GM10266 (cell line): ENCODE measurements around the gene ECE1.

Experiments
- DNase-seq: peaks from one replicate; pipeline ENCODE4 v3.0.0; 2012; ENCODE audit errors: extremely low spot score
- TF ChIP-seq, protein P1 (sequence below): IDR thresholded peaks from 2 replicates; pipeline ENCODE4 v1.5.1; 2012; ENCODE audit warnings: mild to moderate bottlenecking, low read depth; ENCODE audit not compliant: control insufficient read depth, insufficient read depth; ENCODE audit errors: missing control alignments

Gene ECE1

DNA sequence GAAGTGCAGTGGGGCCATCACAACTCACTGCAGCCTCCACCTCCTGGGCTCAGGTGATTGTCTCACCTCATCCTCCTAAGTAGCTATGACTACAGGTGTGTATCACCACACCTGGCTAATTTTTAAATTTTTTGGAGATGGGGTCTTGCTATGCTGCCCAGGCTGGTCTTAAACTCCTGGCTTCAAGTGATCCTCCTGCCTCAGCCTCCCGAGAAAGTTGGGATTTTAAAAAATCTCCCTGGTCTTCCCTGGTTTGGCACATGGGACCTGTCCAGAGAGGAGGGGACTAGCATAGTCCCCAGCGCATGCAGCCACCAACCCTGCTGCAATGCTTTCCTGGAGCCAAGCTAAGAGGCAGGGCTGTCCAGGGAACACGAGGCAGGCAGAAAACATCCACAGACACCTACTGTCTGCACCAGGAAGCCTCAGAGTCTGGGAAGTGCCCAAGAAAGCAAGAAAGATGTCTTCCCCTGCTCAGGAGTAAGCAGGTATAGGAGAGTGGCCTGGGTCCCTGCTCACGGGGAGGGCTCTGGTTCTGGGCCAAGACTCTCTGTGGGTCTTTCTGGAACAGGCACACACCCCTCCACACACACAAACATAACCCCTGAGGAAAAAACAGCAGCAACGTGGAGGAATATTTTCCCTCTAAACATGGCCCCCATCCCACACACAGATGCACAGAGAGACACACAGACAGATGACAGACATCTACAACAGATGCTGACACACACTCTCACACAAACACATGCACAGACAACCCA, 30.8 kb downstream of the ECE1 start:
- TF ChIP-seq, protein P1, sequence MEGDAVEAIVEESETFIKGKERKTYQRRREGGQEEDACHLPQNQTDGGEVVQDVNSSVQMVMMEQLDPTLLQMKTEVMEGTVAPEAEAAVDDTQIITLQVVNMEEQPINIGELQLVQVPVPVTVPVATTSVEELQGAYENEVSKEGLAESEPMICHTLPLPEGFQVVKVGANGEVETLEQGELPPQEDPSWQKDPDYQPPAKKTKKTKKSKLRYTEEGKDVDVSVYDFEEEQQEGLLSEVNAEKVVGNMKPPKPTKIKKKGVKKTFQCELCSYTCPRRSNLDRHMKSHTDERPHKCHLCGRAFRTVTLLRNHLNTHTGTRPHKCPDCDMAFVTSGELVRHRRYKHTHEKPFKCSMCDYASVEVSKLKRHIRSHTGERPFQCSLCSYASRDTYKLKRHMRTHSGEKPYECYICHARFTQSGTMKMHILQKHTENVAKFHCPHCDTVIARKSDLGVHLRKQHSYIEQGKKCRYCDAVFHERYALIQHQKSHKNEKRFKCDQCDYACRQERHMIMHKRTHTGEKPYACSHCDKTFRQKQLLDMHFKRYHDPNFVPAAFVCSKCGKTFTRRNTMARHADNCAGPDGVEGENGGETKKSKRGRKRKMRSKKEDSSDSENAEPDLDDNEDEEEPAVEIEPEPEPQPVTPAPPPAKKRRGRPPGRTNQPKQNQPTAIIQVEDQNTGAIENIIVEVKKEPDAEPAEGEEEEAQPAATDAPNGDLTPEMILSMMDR: no peak
- no peak for DNase-seq

DNA sequence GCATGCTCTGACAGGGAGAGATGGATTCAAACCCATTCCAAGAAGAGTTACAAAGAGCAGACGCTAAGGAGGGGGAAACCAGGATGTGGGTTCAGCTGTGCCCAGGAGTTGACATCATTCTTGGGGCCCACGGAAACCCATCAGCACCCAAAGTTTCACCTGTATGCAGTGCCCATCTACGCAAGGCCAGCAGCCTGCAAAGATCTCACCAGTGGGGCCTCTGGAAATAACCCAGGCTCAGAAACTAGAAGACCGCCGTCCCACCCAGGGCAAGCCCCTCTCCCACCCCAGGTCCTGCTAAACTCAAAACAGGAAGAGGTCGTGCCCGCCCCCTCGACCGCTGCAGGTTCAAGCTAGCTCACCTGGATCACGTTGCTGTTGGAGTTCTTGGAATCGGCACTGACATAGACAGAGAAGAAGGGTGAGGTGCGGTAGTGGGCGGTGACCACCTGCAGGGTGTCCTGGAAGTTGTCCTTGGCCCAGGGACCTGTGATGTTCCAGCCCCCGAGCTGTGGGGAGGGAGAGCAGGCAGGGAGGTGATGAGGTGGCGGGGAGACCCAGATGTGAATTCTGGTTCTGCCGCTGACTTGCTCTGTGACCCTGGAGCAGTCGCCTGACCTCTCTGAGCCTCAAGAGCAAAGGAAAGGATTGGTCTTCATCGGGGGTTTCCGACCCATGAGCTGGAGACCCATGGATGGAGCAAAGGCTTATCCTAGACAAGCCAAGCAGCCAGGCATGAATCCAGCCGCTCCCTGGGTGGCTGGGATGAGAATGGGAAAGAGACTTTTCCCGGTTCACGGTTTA, 31.7 kb downstream of the ECE1 start:
- DNase-seq: no peak
- TF ChIP-seq, protein P1: no peak

DNA sequence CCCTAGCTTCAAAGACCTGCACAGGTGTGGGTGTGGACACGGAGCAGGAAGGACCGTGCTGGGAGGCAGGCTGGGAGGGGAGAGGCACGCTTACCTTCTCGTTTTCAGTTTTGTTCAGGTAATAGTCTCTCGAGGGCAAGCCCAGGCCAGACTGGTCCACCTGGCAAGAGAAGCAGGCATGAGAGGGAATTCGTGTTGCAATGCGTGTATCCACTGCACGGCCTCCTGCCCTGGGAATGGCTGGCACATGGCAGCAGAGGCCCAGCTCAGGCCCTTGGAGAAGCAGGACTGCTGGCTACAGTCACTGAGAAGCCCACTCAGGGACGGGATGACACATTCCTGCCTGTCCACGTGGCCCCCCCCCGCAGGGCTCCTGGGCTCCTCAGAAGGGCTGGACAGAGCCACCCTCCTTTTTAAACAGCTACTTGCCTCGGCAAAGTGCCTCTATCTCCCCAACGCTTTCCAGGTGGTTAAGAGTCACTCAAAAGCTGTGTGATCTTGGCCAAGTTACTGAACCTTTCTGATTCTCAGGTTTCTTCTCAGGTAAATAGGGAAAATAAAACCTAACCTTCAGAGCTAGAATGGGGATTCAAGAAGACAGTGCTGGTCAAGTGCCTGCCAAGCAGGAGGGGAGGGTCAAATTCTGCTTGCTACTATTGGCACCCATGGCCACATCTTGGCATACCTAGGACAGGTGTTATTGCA, 32.7 kb downstream of the ECE1 start:
- TF ChIP-seq, protein P1: no peak
- DNase-seq: no peak

DNA sequence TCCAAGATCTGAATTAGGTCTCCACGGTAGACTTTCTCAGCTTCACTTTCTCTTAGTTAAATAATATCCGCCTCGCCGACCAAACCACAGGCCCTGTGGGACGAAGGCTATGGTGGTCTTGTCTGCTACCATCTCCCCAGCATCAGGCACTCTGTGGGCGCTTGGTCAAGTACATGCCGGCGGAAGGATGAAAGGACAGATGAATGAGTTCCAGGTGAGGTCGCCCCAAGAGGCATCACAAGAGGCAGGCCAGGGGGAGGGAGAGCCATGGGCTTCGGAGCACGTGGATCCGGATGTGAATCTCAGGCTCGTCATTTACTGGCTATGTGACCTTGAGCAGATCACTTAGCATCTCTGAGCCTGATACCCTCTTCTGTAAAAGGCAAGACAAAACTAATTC, 33.5 kb downstream of the ECE1 start:
- no peak for DNase-seq
- TF ChIP-seq, protein P1: no peak

DNA sequence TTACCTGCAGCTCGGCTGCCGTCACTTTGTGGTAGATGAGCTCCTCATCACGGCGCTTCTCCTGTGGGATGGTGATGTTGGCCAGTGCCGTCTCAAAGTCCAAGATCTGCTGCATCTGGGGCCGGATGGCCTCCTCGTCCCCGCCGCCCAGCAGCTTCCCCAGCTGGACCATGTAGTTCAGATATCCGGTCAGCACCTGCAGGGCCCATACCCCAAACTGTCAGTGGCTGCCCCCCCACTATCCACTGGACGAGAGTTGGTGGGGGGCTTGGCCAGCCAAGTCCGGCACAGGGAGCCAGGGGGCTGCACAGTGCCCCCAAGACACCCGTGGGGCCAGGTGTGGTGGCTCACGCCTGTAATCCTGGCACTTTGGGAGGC, 34.3 kb downstream of the ECE1 start:
- TF ChIP-seq, protein P1: no peak
- no peak for DNase-seq

DNA sequence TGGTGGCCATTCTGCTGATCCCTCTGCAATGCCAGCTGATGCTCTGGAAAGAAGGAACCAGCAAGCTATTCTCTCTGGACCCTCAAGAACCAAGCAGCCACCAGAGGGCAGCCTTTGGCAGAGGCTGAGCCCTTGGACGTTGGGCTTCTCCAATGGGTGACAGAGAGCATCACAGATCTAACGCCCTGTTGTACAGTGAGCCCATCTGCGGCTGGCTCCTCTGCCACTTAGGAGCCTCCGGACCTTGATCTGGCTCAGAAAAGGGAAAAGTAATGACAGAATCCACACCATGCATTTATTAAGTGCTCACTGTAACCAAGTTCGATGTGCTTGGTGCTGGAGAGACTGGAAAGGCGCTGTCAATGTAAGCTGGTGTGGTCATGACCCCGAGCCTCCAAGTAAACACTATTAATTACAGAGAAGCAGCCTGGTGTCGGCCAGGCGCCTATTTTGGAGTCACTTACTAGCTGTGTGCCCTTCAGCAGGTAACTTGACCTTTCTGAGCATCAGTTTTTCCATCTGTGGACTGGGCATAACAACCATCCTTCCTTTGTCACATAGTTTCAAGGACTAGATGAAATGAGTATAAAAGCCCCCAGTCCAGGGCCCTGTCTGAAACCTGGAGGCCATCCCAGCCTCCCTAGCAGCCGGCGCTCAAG, 34.9 kb downstream of the ECE1 start:
- peak; percentile 69 for DNase-seq
- TF ChIP-seq, protein P1: peak; percentile 79
